ENCODE data around the gene TSHZ1.
A peak's percentile ranks its signal among the peaks of the same experiment; 100 is the strongest.

The TSHZ1 gene

DNA sequence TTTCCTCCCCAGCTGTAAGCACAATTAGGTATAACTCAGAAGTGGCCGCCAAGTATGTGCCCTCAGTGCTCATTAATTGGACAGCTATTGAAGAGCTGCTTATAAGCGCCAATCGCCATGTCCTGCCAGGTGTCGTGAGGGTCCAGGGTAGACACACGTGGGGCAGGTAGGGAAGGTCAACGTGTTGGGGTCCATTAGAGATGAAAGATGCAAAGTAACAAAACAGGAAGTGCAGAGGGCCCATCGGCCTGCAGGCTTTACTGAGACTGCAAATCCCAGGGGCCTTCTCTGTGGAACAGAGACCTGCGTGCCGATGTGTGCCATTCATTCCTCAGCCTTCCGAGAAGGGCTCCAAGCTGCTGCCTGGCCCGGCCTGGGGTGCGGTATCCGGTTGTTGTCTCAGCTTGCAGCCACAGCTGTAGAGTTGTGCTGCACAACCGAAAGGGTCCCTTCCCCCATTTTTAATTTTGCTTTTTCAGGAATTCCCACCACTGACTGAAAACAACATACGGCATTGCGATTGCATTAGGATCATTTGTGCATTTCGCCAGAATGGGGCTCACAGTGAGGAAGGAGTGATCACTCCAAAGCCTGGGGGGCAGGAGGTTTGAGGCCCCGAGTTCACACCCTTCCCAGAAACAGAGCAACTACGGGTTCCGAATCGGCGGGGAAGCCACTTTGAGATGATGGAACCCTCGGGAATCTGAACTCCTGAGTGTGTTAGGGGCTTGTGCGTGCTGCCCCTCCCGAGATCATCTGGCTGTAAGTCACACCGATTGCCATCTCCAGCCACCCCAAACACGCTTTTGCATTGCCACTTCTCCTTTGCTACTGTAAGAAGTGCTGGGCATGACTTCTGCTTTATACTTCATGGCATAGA is 94.3 kb downstream of the TSHZ1 start:
- TF ChIP-seq, protein P1, sequence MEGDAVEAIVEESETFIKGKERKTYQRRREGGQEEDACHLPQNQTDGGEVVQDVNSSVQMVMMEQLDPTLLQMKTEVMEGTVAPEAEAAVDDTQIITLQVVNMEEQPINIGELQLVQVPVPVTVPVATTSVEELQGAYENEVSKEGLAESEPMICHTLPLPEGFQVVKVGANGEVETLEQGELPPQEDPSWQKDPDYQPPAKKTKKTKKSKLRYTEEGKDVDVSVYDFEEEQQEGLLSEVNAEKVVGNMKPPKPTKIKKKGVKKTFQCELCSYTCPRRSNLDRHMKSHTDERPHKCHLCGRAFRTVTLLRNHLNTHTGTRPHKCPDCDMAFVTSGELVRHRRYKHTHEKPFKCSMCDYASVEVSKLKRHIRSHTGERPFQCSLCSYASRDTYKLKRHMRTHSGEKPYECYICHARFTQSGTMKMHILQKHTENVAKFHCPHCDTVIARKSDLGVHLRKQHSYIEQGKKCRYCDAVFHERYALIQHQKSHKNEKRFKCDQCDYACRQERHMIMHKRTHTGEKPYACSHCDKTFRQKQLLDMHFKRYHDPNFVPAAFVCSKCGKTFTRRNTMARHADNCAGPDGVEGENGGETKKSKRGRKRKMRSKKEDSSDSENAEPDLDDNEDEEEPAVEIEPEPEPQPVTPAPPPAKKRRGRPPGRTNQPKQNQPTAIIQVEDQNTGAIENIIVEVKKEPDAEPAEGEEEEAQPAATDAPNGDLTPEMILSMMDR (conservative IDR thresholded peaks at IDR 0.05; ENCODE audit: low read depth, low read length), result no peak

DNA sequence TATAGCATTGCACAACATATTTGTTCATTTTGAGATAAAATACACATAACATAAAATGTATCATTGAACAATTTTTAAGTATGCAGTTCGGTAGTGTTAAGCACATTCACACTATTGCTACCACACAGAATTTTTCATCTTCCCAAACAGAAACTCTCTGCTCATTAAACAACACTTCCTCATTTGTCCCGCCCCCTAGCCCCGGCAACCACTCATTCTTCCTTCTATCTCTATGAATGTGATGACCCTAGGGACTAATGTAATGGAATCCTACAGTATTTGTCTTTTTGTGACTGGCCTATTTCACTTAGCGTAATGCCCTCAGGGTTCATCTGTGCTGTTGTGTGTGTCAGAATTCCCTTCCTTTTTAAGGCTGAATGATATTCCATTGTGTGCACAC is 95.4 kb downstream of the TSHZ1 start:
- TF ChIP-seq, protein P1 (conservative IDR thresholded peaks at IDR 0.05; ENCODE audit: low read depth, low read length), result no peak
- no peak for DNase-seq (ENCODE audit: low read depth)
- H3K4me3 ChIP-seq (ENCODE audit: low read depth, low read length), result no peak overlapping the region

More for the DNA sequence above, 94.3 kb downstream of the TSHZ1 start:
- no peak overlapping the region for H3K4me3 ChIP-seq (ENCODE audit: low read depth, low read length)
- DNase-seq (ENCODE audit: low read depth), result no peak

DNA sequence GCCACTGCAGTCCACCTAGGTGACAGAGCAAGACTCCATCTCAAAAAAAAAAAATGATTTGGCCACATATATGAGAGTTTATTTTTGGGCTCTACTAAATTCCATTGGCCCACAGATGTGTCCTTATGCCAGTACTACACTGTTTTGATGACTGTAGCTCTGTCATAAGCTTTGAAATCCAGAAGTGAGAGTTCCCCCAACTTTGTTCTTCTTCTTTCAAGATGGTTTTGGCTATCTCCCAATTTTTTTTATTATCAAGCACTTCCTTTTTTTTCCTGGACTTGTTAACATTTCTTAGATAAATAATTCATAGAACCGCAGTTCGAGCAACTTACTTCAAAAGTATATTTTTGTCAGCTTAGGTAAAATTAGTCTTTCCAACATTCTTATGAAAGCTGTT is 96.9 kb downstream of the TSHZ1 start:
- no peak for DNase-seq (ENCODE audit: low read depth)
- H3K4me3 ChIP-seq (ENCODE audit: low read depth, low read length), result no peak overlapping the region
- TF ChIP-seq, protein P1 (conservative IDR thresholded peaks at IDR 0.05; ENCODE audit: low read depth, low read length), result no peak

DNA sequence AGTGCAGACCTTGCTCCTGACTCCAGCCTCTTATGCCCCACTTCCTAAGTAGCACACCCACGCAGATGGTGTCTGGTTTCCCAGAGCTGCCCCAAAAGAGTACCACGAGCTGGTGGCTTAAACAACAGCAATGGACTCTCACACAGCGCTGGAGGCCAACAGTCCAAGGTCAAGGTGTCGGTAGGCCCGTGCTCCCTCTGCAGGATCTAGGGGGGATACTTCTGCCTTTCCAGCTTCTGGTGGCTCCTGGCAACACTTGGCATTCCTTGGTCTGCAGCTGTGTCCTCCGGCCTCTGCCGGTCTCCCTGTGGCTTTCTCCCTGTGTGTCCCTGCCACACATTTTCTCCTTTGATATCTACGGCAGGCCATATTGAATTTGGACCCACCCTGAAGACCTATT is 99.0 kb downstream of the TSHZ1 start:
- no peak overlapping the region for H3K4me3 ChIP-seq (ENCODE audit: low read depth, low read length)
- DNase-seq (ENCODE audit: low read depth), result no peak
- TF ChIP-seq, protein P1 (conservative IDR thresholded peaks at IDR 0.05; ENCODE audit: low read depth, low read length), result no peak

DNA sequence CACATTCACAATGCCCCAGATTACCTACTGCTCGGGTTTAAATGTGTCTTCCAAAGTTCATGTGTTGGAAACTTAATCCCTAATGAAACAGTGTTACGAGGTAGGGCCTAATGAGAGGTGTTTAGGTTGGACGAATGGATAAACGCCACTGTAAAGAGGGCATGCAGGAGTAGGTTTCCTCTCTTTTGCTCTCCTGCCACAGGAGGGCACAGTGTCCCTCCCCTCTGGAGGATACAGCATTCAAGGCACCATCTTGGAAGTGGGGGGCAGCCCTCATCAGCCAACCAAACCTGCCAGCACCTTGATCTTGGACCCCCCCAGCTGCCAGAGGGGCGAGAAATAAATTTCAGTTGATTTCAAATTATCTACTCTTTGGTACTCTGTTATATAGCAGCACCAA is 103.5 kb downstream of the TSHZ1 start:
- H3K4me3 ChIP-seq (ENCODE audit: low read depth, low read length), result no peak overlapping the region
- TF ChIP-seq, protein P1 (conservative IDR thresholded peaks at IDR 0.05; ENCODE audit: low read depth, low read length), result peak; percentile 24
- no peak for DNase-seq (ENCODE audit: low read depth)

DNA sequence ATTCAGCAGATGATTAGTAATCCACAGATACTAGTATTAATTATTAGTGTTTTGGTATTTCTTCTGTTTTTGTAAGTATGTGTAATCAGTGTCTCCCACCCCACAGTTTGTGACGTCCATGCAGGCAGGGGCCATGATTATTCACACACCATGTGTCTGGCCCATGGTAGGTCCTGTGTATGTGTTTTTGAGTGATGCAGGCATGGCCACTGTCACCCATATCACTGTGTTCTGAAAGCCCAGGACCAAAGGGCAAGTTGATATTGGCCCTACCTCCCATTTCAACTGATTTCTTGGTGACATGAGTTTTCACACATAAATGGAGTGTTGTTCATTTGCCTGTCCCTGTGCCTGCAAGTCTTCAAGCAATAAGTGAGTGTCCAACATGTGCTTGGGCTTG is 104.0 kb downstream of the TSHZ1 start:
- H3K4me3 ChIP-seq (ENCODE audit: low read depth, low read length), result no peak overlapping the region
- TF ChIP-seq, protein P1 (conservative IDR thresholded peaks at IDR 0.05; ENCODE audit: low read depth, low read length), result no peak
- DNase-seq (ENCODE audit: low read depth), result no peak

DNA sequence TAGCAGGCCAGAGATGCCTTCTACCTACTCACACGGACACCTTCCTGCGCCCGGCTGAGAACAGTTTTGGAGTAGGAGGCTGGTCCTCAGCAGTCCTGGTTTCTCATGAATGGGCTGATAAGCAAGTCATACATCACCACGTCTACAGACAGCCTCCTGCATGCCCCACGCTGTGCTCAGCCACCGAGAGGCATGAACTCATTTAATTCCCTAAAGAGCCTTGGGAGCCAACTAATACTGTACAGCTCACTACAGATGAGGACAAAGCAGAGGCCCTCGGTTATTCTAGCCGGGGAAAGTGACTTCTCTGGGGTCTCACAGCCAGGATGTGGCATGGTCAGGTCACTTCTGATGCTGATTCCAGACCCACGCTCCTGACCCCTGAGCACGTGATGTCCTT is 105.6 kb downstream of the TSHZ1 start:
- no peak overlapping the region for H3K4me3 ChIP-seq (ENCODE audit: low read depth, low read length)
- no peak for DNase-seq (ENCODE audit: low read depth)
- TF ChIP-seq, protein P1 (conservative IDR thresholded peaks at IDR 0.05; ENCODE audit: low read depth, low read length), result no peak

Measured in choroid plexus epithelial cell (primary cell).